Vagina (tissue), 2 donors: ENCODE measurements around the gene SNIP1. TPM values are rescaled to one million over a fixed set of nuclear protein-coding genes. Genes with fewer than 3 reads are reported as not detected.
A peak's percentile ranks its signal among the peaks of the same experiment; 100 is the strongest.
"Not testable (repeated sequence)": the region's sequence is repeated elsewhere in the genome, so short reads cannot be mapped to it uniquely, and the experiment has no call there.

Experiments used
- DNase-seq, 2 donors: peaks; one replicate each; pipeline ENCODE4 v3.0.0-alpha.2; 2017; ENCODE audit errors: extremely low spot score in 2 of 2
- H3K27ac ChIP-seq: fragments of 200-600 bp; sonication (generic); one replicate; pipeline ENCODE4 v1.5.1; 2019
- H3K27me3 ChIP-seq: fragments of 200-600 bp; sonication (generic); one replicate; pipeline ENCODE4 v1.5.1; 2019
- H3K36me3 ChIP-seq, 2 donors: fragments of 200-600 bp; sonication (generic); one replicate each; pipeline ENCODE4 v1.5.1; 2017 to 2019
- H3K4me1 ChIP-seq: fragments of 200-600 bp; sonication (generic); one replicate; pipeline ENCODE4 v1.5.1; 2019
- H3K4me3 ChIP-seq, 2 donors: fragments of 200-600 bp; sonication (generic); 1 replicate in 1 of 2; 2 replicates in 1 of 2; pipeline ENCODE4 v1.5.1; 2016 to 2019
- H3K9me3 ChIP-seq: fragments of 200-600 bp; sonication (generic); one replicate; pipeline ENCODE4 v1.5.1; 2019
- CTCF ChIP-seq, 3 experiments: fragments of 450-650 bp in 2 of 3; fragments of 200-600 bp in 1 of 3; sonication (generic) in 1 of 3; IDR thresholded peaks; one replicate each; pipeline ENCODE4 v1.5.1; 2017 to 2019; ENCODE audit warnings: antibody characterized with exemption in 3 of 3, mild to moderate bottlenecking in 2 of 3, moderate library complexity in 2 of 3
- POLR2A ChIP-seq, 2 donors: fragments of 450-650 bp; IDR thresholded peaks; one replicate each; pipeline ENCODE4 v1.6.1; 2017; ENCODE audit warnings: antibody characterized with exemption in 2 of 2, mild to moderate bottlenecking in 2 of 2, moderate library complexity in 2 of 2
- POLR2AphosphoS5 ChIP-seq, 2 donors: sonication (generic); formaldehyde crosslinking; IDR thresholded peaks; one replicate each; pipeline ENCODE4 v1.9.0; 2017; ENCODE audit warnings: antibody characterized with exemption in 2 of 2, mild to moderate bottlenecking in 2 of 2, low read depth in 1 of 2; ENCODE audit not compliant: insufficient read depth in 1 of 2
- intact Hi-C: fragments of 100-400 bp; cut with DNase I; formaldehyde crosslinking; loops from one replicate; pipeline ENCODE4 v1.15.1; 2023
- total RNA-seq: library from RNA; depleted of rRNA; stranded (reverse); fragments of >200 nt; gene quantifications from one replicate; pipeline ENCODE4 v1.2.3, GENCODE V29; 2016

The SNIP1 gene
- total RNA-seq, 1 donor from 2014 or later = 16.5 TPM

GRCh38 chr1:37562984-37563383, 8.9 kb upstream of the SNIP1 start:
- H3K27me3 ChIP-seq = no peaks in the 10 kb centered on the region
- intact Hi-C loops = no loop called here
- no peak overlapping the region for H3K4me3 ChIP-seq
- no peak for DNase-seq
- TF ChIP-seq CTCF (IDR thresholded peaks at IDR 0.05) (no peak), POLR2AphosphoS5 (IDR thresholded peaks at IDR 0.05; ENCODE audit: insufficient read depth in 1 of 2, low read depth in 1 of 2) (no peak), POLR2A (IDR thresholded peaks at IDR 0.05) (no peak)
- peaks cover 0 to 38% of the 10 kb centered on the region in 2 donors for H3K36me3 ChIP-seq
- no peaks in the 10 kb centered on the region for H3K9me3 ChIP-seq
- no peaks in the 10 kb centered on the region for H3K4me1 ChIP-seq
- no peak overlapping the region for H3K27ac ChIP-seq

- Histone ChIP-seq H3K4me1 (peaks cover 12% of the 10 kb centered on the region), H3K27me3 (no peaks in the 10 kb centered on the region), H3K9me3 (no peaks in the 10 kb centered on the region), H3K36me3 (peaks cover 0 to 22% of the 10 kb centered on the region in 2 donors), H3K4me3 (no peak overlapping the region), H3K27ac (no peak overlapping the region)
- intact Hi-C loops = no loop called here
- TF ChIP-seq POLR2A (IDR thresholded peaks at IDR 0.05) (no peak), CTCF (IDR thresholded peaks at IDR 0.05) (peak in 2 of 3 experiments; percentile 27 to 37)
- DNase-seq = no peak
Observed at GRCh38 chr1:37561133-37562132, 7.3 kb upstream of the SNIP1 start.

GRCh38 chr1:37560401-37561132, 6.5 kb upstream of the SNIP1 start:
- intact Hi-C loops = no loop called here
- TF ChIP-seq CTCF (IDR thresholded peaks at IDR 0.05) = no peak
- no peak for TF ChIP-seq POLR2AphosphoS5 (IDR thresholded peaks at IDR 0.05; ENCODE audit: insufficient read depth in 1 of 2, low read depth in 1 of 2)
- TF ChIP-seq POLR2A (IDR thresholded peaks at IDR 0.05) = no peak
- Histone ChIP-seq H3K9me3 (no peaks in the 10 kb centered on the region), H3K27me3 (no peaks in the 10 kb centered on the region), H3K4me3 (no peak overlapping the region), H3K27ac (no peak overlapping the region), H3K36me3 (peaks cover 0 to 14% of the 10 kb centered on the region in 2 donors), H3K4me1 (peaks cover 16% of the 10 kb centered on the region)
- no peak for DNase-seq

GRCh38 chr1:37559957-37560379, 5.9 kb upstream of the SNIP1 start:
- H3K36me3 ChIP-seq, DNase-seq: not testable (repeated sequence)

GRCh38 chr1:37559080-37559479, 5.0 kb upstream of the SNIP1 start:
- no peak overlapping the region for H3K27ac ChIP-seq

More at GRCh38 chr1:37559957-37560379, 5.9 kb upstream of the SNIP1 start:
- H3K9me3 ChIP-seq, H3K27me3 ChIP-seq, H3K27ac ChIP-seq, intact Hi-C loops, H3K4me3 ChIP-seq: not testable (repeated sequence)
- peaks cover 16% of the 10 kb centered on the region for H3K4me1 ChIP-seq

More at GRCh38 chr1:37559080-37559479, 5.0 kb upstream of the SNIP1 start:
- intact Hi-C loops = no loop called here
- no peaks in the 10 kb centered on the region for H3K27me3 ChIP-seq
- no peak overlapping the region for H3K4me3 ChIP-seq
- no peak for DNase-seq
- H3K36me3 ChIP-seq = no peaks in the 10 kb centered on the region
- no peaks in the 10 kb centered on the region for H3K9me3 ChIP-seq
- H3K4me1 ChIP-seq = peaks cover 16% of the 10 kb centered on the region
- TF ChIP-seq CTCF (IDR thresholded peaks at IDR 0.05) = no peak
- TF ChIP-seq POLR2AphosphoS5 (IDR thresholded peaks at IDR 0.05; ENCODE audit: insufficient read depth in 1 of 2, low read depth in 1 of 2) = no peak
- no peak for TF ChIP-seq POLR2A (IDR thresholded peaks at IDR 0.05)
